IPS-18a (cell line): Measurements from ENCODE around the gene PAPPA2.

Experiments
- H3K27ac ChIP-seq: one replicate; pipeline ENCODE4 v1.5.1; 2013; ENCODE audit warnings: low read length
- H3K27me3 ChIP-seq: one replicate; pipeline ENCODE4 v1.6.1; 2013; ENCODE audit warnings: mild to moderate bottlenecking, low read length; ENCODE audit not compliant: control insufficient read depth, insufficient read depth
- H3K36me3 ChIP-seq: one replicate; pipeline ENCODE4 v1.6.1; 2013; ENCODE audit warnings: low read depth, low read length; ENCODE audit not compliant: control insufficient read depth
- H3K4me1 ChIP-seq: one replicate; pipeline ENCODE4 v1.6.1; 2013; ENCODE audit warnings: low read depth, low read length; ENCODE audit not compliant: control insufficient read depth
- H3K4me3 ChIP-seq: one replicate; pipeline ENCODE4 v1.5.1; 2013; ENCODE audit warnings: low read length
- H3K9ac ChIP-seq: one replicate; pipeline ENCODE4 v1.6.1; 2013; ENCODE audit warnings: mild to moderate bottlenecking, low read length, moderate library complexity
- H3K9me3 ChIP-seq: one replicate; pipeline ENCODE4 v1.6.1; 2013; ENCODE audit warnings: low read depth, low read length; ENCODE audit not compliant: control insufficient read depth

The PAPPA2 gene

DNA sequence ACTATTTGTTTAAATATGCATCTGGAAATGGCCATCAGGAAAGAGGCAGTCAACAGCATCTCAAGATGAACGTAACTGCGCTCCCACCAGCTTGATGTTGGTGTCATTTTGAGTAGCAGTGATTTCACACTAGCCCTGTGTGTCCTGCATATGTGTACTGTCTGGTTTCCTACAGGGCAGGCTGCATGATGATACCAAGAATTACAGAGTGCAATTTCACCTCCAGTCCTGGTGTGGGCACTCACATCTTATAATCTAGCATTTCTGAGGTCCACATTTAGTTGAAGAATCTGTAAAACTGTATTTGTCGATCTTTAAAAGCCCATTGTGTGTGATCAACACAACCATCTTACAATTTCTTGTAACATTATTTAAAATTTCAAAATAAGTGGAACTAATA is 336.4 kb downstream of the PAPPA2 start:
- H3K9ac ChIP-seq: no peak overlapping the region
- no peaks in the 10 kb centered on the region for H3K9me3 ChIP-seq
- no peaks in the 10 kb centered on the region for H3K4me1 ChIP-seq
- H3K27me3 ChIP-seq: no peaks in the 10 kb centered on the region
- no peak overlapping the region for H3K27ac ChIP-seq
- no peaks in the 10 kb centered on the region for H3K36me3 ChIP-seq
- no peak overlapping the region for H3K4me3 ChIP-seq

DNA sequence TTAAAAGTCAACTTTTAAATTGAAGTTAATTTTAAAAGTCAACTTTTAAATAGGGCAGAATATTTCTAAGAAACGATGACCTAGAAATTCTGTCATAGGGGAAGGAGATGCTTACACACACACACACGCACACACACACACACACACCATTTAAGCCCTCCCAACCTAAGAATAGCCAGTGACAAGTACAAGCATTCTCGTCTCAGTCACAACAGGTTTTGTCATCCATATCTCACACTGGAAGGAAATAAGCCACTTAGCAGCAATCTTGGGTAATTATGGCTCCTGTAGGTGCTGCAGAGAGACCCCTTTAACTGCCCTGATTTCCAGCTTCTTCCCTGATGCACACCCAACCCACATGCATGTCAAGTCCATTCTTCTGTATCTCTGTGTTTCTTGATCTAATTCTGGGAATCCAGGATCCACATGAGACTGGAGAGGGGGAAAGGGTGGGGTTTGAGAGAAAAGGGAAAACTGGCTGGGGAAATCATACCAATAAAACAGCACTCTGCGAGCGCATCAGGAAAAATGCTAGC is 338.1 kb downstream of the PAPPA2 start:
- H3K27ac ChIP-seq: no peak overlapping the region
- H3K4me3 ChIP-seq: no peak overlapping the region
- H3K9ac ChIP-seq: no peak overlapping the region
- H3K36me3 ChIP-seq: no peaks in the 10 kb centered on the region
- no peaks in the 10 kb centered on the region for H3K4me1 ChIP-seq
- no peaks in the 10 kb centered on the region for H3K27me3 ChIP-seq
- no peaks in the 10 kb centered on the region for H3K9me3 ChIP-seq

DNA sequence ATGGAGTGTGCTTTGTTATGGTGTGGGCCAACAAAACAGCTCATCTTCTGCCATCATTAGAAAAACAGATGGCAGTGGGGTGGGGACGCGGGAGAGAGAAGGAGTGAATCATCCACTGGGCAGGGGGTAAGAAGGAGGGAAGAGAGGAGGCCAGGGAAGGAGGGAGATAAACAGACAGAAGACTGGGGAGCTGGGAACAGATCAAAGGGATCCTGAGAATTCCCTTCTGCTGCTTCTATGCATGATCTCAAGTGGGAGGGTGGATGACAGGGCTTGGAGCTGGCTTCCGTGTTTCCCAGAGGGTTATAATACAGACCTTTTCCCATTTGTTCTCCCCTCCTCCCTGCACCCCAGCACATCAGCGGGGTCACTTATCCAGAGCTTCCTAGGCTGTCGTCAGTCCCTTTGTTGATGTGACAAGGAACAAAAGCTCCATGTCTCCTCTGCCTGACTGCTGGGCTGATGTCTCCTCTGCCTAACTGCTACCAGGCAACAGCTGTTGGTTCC is 338.6 kb downstream of the PAPPA2 start:
- Histone ChIP-seq H3K27ac (no peak overlapping the region), H3K9ac (no peak overlapping the region), H3K36me3 (no peaks in the 10 kb centered on the region), H3K27me3 (no peaks in the 10 kb centered on the region), H3K4me3 (no peak overlapping the region), H3K4me1 (no peaks in the 10 kb centered on the region), H3K9me3 (no peaks in the 10 kb centered on the region)

DNA sequence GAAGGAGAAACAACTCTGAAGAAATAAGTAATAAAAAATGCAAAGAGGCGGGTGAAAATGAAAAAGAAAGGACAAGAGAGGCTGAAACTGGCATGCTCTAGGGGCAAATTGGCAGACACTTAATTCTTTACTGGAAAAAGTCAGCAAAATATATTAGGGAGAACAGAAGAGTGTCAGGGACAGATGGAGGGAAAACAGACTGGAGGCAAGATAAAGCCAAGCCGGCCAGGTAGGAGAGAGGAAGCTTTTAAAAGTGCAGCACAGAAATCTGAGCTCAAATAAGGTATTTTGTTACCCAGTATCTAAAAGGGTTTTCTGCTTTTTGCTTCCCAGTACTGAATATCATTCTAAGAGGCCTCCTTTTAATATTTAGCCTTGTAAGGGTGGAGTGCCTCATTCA is 339.3 kb downstream of the PAPPA2 start:
- no peak overlapping the region for H3K9ac ChIP-seq

DNA sequence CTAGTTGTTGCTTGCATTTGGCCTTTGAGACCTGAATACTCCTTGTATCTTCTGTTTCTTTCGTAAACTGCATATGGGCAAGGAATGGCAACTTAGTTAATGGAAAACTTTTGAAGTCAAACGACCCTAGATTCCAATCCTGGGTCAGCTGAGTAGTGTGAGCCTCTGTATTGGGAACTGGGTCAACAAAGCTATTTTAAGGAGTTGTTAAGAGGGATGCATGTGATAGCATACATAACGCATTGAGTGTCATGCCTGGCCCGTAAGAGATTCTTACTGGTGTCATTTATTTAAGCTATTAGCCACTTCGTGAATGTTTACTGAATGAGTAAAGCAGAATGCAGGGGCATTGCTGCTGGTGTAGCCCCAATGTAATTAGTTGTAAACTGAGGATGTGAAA is 340.1 kb downstream of the PAPPA2 start:
- Histone ChIP-seq H3K27me3 (no peaks in the 10 kb centered on the region), H3K36me3 (no peaks in the 10 kb centered on the region), H3K27ac (no peak overlapping the region), H3K4me3 (no peak overlapping the region), H3K9ac (no peak overlapping the region), H3K4me1 (no peaks in the 10 kb centered on the region), H3K9me3 (no peaks in the 10 kb centered on the region)

More for the DNA sequence above, 339.3 kb downstream of the PAPPA2 start:
- no peaks in the 10 kb centered on the region for H3K4me1 ChIP-seq
- H3K36me3 ChIP-seq: no peaks in the 10 kb centered on the region
- H3K27ac ChIP-seq: no peak overlapping the region
- no peaks in the 10 kb centered on the region for H3K9me3 ChIP-seq
- H3K27me3 ChIP-seq: no peaks in the 10 kb centered on the region
- H3K4me3 ChIP-seq: no peak overlapping the region

DNA sequence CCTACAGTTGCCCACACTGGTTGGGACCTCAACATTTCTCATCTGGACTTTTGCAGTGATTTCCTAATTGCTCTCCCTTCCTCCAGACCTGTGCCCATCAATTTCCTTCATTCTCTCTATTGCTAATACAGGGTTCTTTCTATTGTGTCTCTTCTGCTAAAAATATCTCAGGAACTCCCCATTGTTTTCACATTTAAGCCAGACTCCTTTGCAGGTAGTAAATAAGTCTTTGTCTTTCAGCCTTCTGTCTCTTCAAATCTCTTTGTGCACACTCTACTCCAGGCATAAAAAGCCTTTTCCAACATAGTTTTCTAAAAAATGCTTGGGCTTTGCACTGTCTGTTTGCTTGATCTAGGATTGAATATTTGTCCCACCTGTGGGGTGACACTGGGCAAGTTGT is 340.6 kb downstream of the PAPPA2 start:
- no peaks in the 10 kb centered on the region for H3K36me3 ChIP-seq
- H3K9ac ChIP-seq: no peak overlapping the region
- no peaks in the 10 kb centered on the region for H3K4me1 ChIP-seq
- H3K27ac ChIP-seq: no peak overlapping the region
- H3K9me3 ChIP-seq: no peaks in the 10 kb centered on the region
- no peak overlapping the region for H3K4me3 ChIP-seq
- no peaks in the 10 kb centered on the region for H3K27me3 ChIP-seq

DNA sequence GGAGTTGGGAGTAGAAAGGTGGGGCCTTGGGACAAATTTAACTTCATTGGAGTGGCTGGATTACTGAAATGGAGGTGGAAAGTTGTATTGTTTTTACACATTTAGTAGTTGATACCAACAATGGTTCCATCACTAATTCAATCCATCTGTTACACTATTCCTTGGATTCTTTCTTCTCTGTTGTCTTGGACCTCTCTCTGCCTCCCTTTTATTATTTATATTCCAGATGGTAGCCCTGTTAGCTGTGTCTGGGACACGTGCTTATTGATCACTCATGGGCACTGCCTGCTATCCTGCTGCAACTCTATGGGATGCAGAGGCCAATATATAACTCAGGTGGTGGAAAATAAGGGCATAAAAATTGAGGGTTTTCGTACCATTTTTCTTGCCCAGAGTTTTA is 346.3 kb downstream of the PAPPA2 start:
- Histone ChIP-seq H3K27me3 (no peaks in the 10 kb centered on the region), H3K4me1 (peaks cover 10% of the 10 kb centered on the region)

DNA sequence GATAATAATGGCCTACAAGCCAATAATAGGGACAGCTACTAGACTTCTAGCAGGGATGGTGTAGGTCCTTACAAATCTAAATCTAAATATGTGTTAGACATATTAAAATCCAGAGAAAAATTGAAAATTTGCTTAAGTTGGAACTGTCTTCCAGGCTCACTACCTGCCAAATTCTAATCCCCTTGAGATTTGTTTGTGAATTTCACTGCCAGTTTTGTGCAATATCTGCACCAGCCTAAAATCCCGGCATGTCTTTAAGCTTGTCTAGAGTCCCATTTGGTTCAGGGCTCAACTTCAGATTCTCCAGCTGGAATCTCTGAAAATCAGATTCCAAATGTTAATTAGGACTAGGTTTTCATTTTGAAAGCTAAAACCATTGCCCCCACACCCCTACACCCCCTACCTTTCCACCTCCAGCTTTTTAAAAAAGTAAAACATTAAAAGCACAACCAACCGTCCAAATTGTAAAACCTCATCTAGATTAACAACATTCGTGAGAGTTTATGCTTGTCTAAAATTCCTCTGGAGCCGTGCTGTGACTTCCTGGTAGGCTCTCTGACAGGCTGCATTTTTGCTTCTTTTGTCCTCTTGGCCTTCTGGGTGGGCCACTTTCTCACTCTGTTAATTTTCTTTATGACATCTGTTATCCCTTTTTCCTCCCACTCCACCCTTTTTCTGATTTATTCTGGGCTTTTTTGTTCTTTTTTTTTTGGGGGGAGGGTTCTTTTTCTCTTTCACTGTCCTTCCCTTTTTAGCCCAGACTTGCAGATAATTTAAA is 348.7 kb downstream of the PAPPA2 start:
- Histone ChIP-seq H3K4me3 (no peak overlapping the region), H3K36me3 (no peaks in the 10 kb centered on the region), H3K9me3 (no peaks in the 10 kb centered on the region), H3K4me1 (peaks cover 10% of the 10 kb centered on the region), H3K9ac (peak overlapping the region; percentile 7), H3K27me3 (no peaks in the 10 kb centered on the region), H3K27ac (no peak overlapping the region)

More for the DNA sequence above, 346.3 kb downstream of the PAPPA2 start:
- Histone ChIP-seq H3K9me3 (no peaks in the 10 kb centered on the region), H3K27ac (no peak overlapping the region), H3K36me3 (no peaks in the 10 kb centered on the region), H3K4me3 (no peak overlapping the region), H3K9ac (no peak overlapping the region)

DNA sequence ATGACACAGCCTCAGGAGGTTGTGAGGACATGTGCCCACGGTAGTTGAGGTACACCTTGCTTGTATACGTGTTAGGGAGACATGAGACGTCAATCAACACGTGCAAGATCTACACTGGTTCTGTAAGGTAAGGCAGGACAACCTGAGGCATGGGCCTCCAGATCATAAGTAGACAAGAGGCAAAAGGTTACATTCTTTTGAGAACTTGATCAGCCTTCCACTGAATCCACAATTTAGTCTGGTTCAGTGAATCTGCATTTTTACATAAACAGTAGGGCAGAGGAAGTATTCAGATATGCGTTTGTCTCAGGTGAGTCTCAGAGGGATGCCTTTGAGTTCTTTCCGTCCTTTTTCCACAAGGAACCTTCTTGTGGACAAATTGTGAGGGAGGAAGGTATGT is 352.6 kb downstream of the PAPPA2 start:
- H3K9me3 ChIP-seq: no peaks in the 10 kb centered on the region
- H3K4me1 ChIP-seq: peaks cover 10% of the 10 kb centered on the region
- H3K9ac ChIP-seq: no peak overlapping the region
- H3K36me3 ChIP-seq: no peaks in the 10 kb centered on the region
- no peak overlapping the region for H3K4me3 ChIP-seq
- H3K27me3 ChIP-seq: no peaks in the 10 kb centered on the region
- no peak overlapping the region for H3K27ac ChIP-seq

DNA sequence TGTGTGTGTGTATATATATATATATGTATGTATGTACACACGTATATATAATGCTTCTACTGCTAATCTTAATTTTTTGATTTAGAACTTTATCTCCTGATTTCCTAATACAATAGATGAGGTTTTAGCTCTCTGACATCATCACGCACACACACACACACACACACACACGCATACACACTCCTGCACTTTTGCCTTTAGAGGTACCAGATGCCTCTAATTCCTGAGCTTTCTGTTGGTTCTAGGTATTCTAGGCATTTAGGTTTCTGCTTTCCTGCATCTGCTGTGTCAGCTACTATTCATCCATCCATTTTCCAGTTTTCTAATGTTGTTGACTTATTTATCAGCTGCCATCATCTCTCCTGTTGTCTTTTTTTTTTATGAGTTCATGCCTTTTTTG is 353.3 kb downstream of the PAPPA2 start:
- Histone ChIP-seq H3K4me3 (no peak overlapping the region), H3K27ac (no peak overlapping the region), H3K27me3 (no peaks in the 10 kb centered on the region), H3K9ac (no peak overlapping the region), H3K9me3 (no peaks in the 10 kb centered on the region), H3K4me1 (peaks cover 10% of the 10 kb centered on the region), H3K36me3 (no peaks in the 10 kb centered on the region)

DNA sequence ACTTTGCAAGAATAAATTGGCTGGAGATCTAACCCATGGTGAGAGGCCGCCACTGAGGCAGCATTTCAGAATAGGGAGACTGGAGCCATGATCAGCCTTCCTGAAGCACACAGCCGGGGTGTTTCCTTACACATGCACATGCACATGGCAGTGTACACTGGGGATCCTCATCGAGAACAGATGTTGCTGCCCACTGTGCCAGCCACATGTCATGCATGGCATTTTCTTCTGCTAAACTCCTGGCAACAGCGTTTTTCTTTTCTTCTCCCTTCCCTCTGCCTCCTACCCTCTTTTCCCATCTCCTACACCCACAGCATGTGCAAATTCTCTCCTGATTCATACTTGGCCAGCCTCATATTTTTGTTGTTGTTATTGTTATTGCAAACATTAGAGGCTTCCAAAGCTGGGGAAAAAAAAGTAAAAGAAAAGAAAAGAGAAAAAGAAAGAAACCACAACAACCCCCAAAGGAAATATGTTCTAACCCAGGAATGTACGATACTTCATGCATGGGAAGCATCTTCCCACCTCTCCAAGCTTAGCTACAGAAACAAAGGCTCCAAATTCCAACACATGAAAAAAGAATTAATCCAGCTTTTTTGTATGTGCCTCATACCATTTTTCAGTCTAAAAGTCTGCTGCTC is 357.5 kb downstream of the PAPPA2 start:
- H3K27ac ChIP-seq: no peak overlapping the region
- H3K9ac ChIP-seq: no peak overlapping the region
- no peaks in the 10 kb centered on the region for H3K9me3 ChIP-seq
- no peaks in the 10 kb centered on the region for H3K4me1 ChIP-seq
- H3K36me3 ChIP-seq: no peaks in the 10 kb centered on the region
- no peaks in the 10 kb centered on the region for H3K27me3 ChIP-seq
- H3K4me3 ChIP-seq: no peak overlapping the region
